H9 (cell line): Measurements from ENCODE around the gene DMWD. TPM values are rescaled to one million over a fixed set of nuclear protein-coding genes. Genes with fewer than 3 reads are reported as not detected.

Experiments
- DNase-seq: peaks from one replicate; pipeline ENCODE4 v3.0.0-alpha.2; 2017
- H2AFZ ChIP-seq: one replicate; pipeline ENCODE4 v1.6.1; 2013; ENCODE audit warnings: mild to moderate bottlenecking, low read length, control low read depth, moderate library complexity
- H2AK5ac ChIP-seq: 2 replicates; pipeline ENCODE4 v1.6.1; 2013; ENCODE audit warnings: low read length, control low read depth, mixed read lengths; ENCODE audit not compliant: insufficient read length
- H2BK120ac ChIP-seq: one replicate; pipeline ENCODE4 v1.6.1; 2013; ENCODE audit warnings: low read depth, mild to moderate bottlenecking, low read length, control low read depth, inconsistent platforms; ENCODE audit not compliant: poor library complexity, severe bottlenecking
- H2BK12ac ChIP-seq: 2 replicates; pipeline ENCODE4 v1.6.1; 2013; ENCODE audit warnings: low read length, control low read depth, mixed read lengths, low read depth; ENCODE audit not compliant: insufficient read length
- H2BK15ac ChIP-seq: 2 replicates; pipeline ENCODE4 v1.6.1; 2013; ENCODE audit warnings: low read depth, low read length, control low read depth
- H2BK20ac ChIP-seq: one replicate; pipeline ENCODE4 v1.6.1; 2013; ENCODE audit warnings: low read depth, mild to moderate bottlenecking, low read length, control low read depth, inconsistent platforms; ENCODE audit not compliant: poor library complexity, severe bottlenecking
- H2BK5ac ChIP-seq: 2 replicates; pipeline ENCODE4 v1.6.1; 2013; ENCODE audit warnings: low read length, control low read depth, mixed read lengths; ENCODE audit not compliant: insufficient read length
- H3K14ac ChIP-seq: 2 replicates; pipeline ENCODE4 v1.6.1; 2013; ENCODE audit warnings: low read length, control low read depth; ENCODE audit not compliant: insufficient read depth
- H3K18ac ChIP-seq: 2 replicates; pipeline ENCODE4 v1.6.1; 2013; ENCODE audit warnings: low read depth, mild to moderate bottlenecking, mixed read lengths, low read length, control low read depth; ENCODE audit not compliant: insufficient read length
- H3K23ac ChIP-seq: 2 replicates; pipeline ENCODE4 v1.6.1; 2013; ENCODE audit warnings: low read length, control low read depth, mixed read lengths, low read depth; ENCODE audit not compliant: insufficient read length
- H3K23me2 ChIP-seq: 2 replicates; pipeline ENCODE4 v1.6.1; 2013; ENCODE audit warnings: low read depth, mild to moderate bottlenecking, mixed read lengths, low read length, control low read depth; ENCODE audit not compliant: insufficient read length, poor library complexity, severe bottlenecking
- H3K27ac ChIP-seq: 2 replicates; pipeline ENCODE4 v1.5.1; 2013; ENCODE audit warnings: low read length, control low read depth, mixed read lengths, low read depth; ENCODE audit not compliant: insufficient read length
- H3K27me3 ChIP-seq: 2 replicates; pipeline ENCODE4 v1.6.1; 2013; ENCODE audit warnings: low read length, control low read depth, inconsistent platforms; ENCODE audit not compliant: insufficient read depth
- H3K4ac ChIP-seq: 2 replicates; pipeline ENCODE4 v1.6.1; 2013; ENCODE audit warnings: low read depth, mild to moderate bottlenecking, control low read depth, inconsistent platforms, low read length, moderate library complexity
- H3K4me1 ChIP-seq: 2 replicates; pipeline ENCODE4 v1.6.1; 2013; ENCODE audit warnings: low read length, control low read depth, inconsistent platforms; ENCODE audit not compliant: insufficient read depth
- H3K4me2 ChIP-seq: 2 replicates; pipeline ENCODE4 v1.6.1; 2013; ENCODE audit warnings: low read length, control low read depth, mixed read lengths; ENCODE audit not compliant: insufficient read length, insufficient read depth
- H3K56ac ChIP-seq: 2 replicates; pipeline ENCODE4 v1.6.1; 2013; ENCODE audit warnings: low read depth, mild to moderate bottlenecking, mixed read lengths, low read length, control low read depth; ENCODE audit not compliant: insufficient read length
- H3K79me1 ChIP-seq: 2 replicates; pipeline ENCODE4 v1.6.1; 2013; ENCODE audit warnings: low read depth, mild to moderate bottlenecking, moderate library complexity, low read length, control low read depth, inconsistent platforms; ENCODE audit not compliant: insufficient read depth, poor library complexity, severe bottlenecking
- H3K79me2 ChIP-seq: 2 replicates; pipeline ENCODE4 v1.6.1; 2013; ENCODE audit warnings: low read length, control low read depth, inconsistent platforms; ENCODE audit not compliant: insufficient read depth
- H3K9ac ChIP-seq: 2 replicates; pipeline ENCODE4 v1.6.1; 2013; ENCODE audit warnings: low read length, control low read depth, mixed read lengths; ENCODE audit not compliant: insufficient read length; ENCODE audit errors: extremely low read depth
- H3K9me3 ChIP-seq: one replicate; pipeline ENCODE4 v1.6.1; 2013; ENCODE audit warnings: low read depth, low read length, inconsistent platforms; ENCODE audit not compliant: control insufficient read depth
- H3T11ph ChIP-seq: one replicate; pipeline ENCODE4 v1.6.1; 2013; ENCODE audit warnings: mild to moderate bottlenecking, low read length, control low read depth, inconsistent platforms
- H4K20me1 ChIP-seq: one replicate; pipeline ENCODE4 v1.6.1; 2013; ENCODE audit not compliant: control insufficient read depth, insufficient read length, insufficient read depth
- H4K5ac ChIP-seq: 2 replicates; pipeline ENCODE4 v1.6.1; 2013; ENCODE audit warnings: low read depth, mild to moderate bottlenecking, mixed read lengths, low read length, control low read depth; ENCODE audit not compliant: insufficient read length
- H4K8ac ChIP-seq: replicated peaks from 2 replicates; pipeline ENCODE4 v1.6.1; 2013; ENCODE audit warnings: low read length, control low read depth, mixed read lengths, low read depth; ENCODE audit not compliant: insufficient read length
- H4K91ac ChIP-seq: 2 replicates; pipeline ENCODE4 v1.6.1; 2013; ENCODE audit warnings: low read depth, mild to moderate bottlenecking, moderate library complexity, mixed read lengths, low read length, control low read depth; ENCODE audit not compliant: insufficient read length
- H3K27ac Mint-ChIP-seq, 3 experiments: 2 replicates in 2 of 3; 3 replicates in 1 of 3; pipeline ENCODE4 v1.8.0; 2020 to 2021; ENCODE audit warnings: mixed read lengths in 3 of 3, mild to moderate bottlenecking in 1 of 3, moderate library complexity in 1 of 3
- H3K27me3 Mint-ChIP-seq: 2 replicates; pipeline ENCODE4 v1.8.0; 2021; ENCODE audit warnings: low read depth, mild to moderate bottlenecking, moderate library complexity, mixed read lengths
- H3K36me3 Mint-ChIP-seq, 3 experiments: 2 replicates in 2 of 3; 3 replicates in 1 of 3; pipeline ENCODE4 v1.8.0; 2020 to 2021; ENCODE audit warnings: low read depth in 3 of 3, mixed read lengths in 3 of 3; ENCODE audit not compliant: insufficient read depth in 1 of 3
- H3K4me1 Mint-ChIP-seq, 2 experiments: 2 replicates each; pipeline ENCODE4 v1.8.0; 2020; ENCODE audit warnings: mixed read lengths in 2 of 2
- H3K4me3 Mint-ChIP-seq, 2 experiments: 2 replicates in 1 of 2; 3 replicates in 1 of 2; pipeline ENCODE4 v1.8.0; 2020 to 2021; ENCODE audit warnings: mild to moderate bottlenecking in 2 of 2, mixed read lengths in 2 of 2, moderate library complexity in 1 of 2
- H3K9me3 Mint-ChIP-seq, 2 experiments: 2 replicates in 1 of 2; 3 replicates in 1 of 2; pipeline ENCODE4 v1.8.0; 2020; ENCODE audit warnings: mild to moderate bottlenecking in 2 of 2, mixed read lengths in 2 of 2, moderate library complexity in 1 of 2
- CTCF ChIP-seq: fragments of 200-600 bp; sonication (generic); conservative IDR thresholded peaks from 3 replicates; pipeline ENCODE4 v1.8.0; 2021; ENCODE audit warnings: antibody characterized with exemption, mild to moderate bottlenecking
- WGBS: extraction: QIAGEN DNeasy Blood & Tissue Kit; methylation state at CpG from one replicate; pipeline ENCODE4 v1.1.7; 2013; ENCODE audit warnings: missing lambda C conversion rate, low lambda C conversion rate, mixed read lengths; ENCODE audit not compliant: insufficient read length; ENCODE audit errors: extremely low coverage; 5-methylcytosine and 5-hydroxymethylcytosine counted together
- total RNA-seq: library from RNA; stranded (reverse); gene quantifications from 2 replicates; pipeline ENCODE4 v1.2.1, GENCODE V29; 2021

The DMWD gene
- total RNA-seq, 1 experiment from 2014 or later = 75.1 TPM

- Histone ChIP-seq H3K23me2 (peaks cover 6% of the 10 kb centered on the region), H4K20me1 (no peaks in the 10 kb centered on the region)
Observed at GRCh38 chr19:45781214-45782161, 11.2 kb downstream of the DMWD start.

More at GRCh38 chr19:45781214-45782161, 11.2 kb downstream of the DMWD start:
- Histone ChIP-seq H3K79me2 (no peaks in the 10 kb centered on the region), H3K14ac (no peak overlapping the region; the same call in 1 of the 2 replicates), H3K4me2 (no peak overlapping the region), H3K18ac (no peak overlapping the region), H2AFZ (no peak overlapping the region), H3K27ac (no peak overlapping the region), H4K91ac (no peak overlapping the region), H4K8ac (no peak overlapping the region), H2BK20ac (no peak overlapping the region), H2AK5ac (no peak overlapping the region), H3K9ac (no peak overlapping the region), H2BK5ac (no peak overlapping the region), H2BK12ac (no peak overlapping the region), H3K56ac (no peak overlapping the region), H3K9me3 (no peaks in the 10 kb centered on the region), H3K79me1 (no peaks in the 10 kb centered on the region), H3K4ac (no peak overlapping the region), H3K4me1 (peaks cover 3% of the 10 kb centered on the region; the same call in 1 of the 2 replicates), H2BK120ac (no peak overlapping the region), H3K27me3 (no peaks in the 10 kb centered on the region; the same call in 1 of the 2 replicates), H3K23ac (no peak overlapping the region), H2BK15ac (no peak overlapping the region), H3T11ph (no peak overlapping the region), H4K5ac (no peak overlapping the region)
- no peak for TF ChIP-seq CTCF
- peaks cover 13 to 43% (median 37%) of the 10 kb centered on the region in 3 experiments; a peak in 6 of 7 replicates for H3K36me3 Mint-ChIP-seq
- no peak overlapping the region for H3K4me3 Mint-ChIP-seq
- no peak for DNase-seq
- no peaks in the 10 kb centered on the region for H3K9me3 Mint-ChIP-seq
- H3K4me1 Mint-ChIP-seq = peaks cover 23 to 42% of the 10 kb centered on the region in 2 experiments
- H3K27ac Mint-ChIP-seq = no peak overlapping the region; a peak in 2 of 7 replicates
- H3K27me3 Mint-ChIP-seq = peaks cover 18% of the 10 kb centered on the region
- WGBS = no CpG with 5 or more reads among the region's 17 CpGs
